ENCODE data around the gene ELL. TPM values are rescaled to one million over a fixed set of nuclear protein-coding genes. Genes with fewer than 3 reads are reported as not detected.

Gene ELL
- polyA plus RNA-seq, 1 of the 3 experiments (the other 2 are of a cell fraction), result 7.4 TPM

DNA sequence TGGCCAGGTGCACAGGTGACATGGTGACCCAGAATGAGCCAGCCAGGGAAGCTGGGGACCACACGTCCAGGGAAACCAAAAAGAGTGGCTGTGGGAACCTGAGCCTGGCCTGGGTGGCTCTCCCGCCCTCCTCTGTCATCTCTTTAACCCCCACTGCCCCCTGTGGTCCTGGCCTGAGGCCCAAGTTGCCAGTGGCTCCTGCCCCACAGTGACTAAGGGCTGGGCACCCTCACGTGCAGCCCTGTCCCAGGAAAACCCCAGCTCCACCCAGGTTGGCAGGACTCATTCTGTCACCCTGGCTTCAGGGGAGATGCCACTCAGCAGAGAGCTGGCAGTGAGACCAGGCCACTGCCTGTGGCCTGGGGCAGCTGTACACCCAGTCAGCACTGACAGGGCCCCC is 53.4 kb downstream of the ELL start (continued):
- TF ChIP-seq, protein P1, sequence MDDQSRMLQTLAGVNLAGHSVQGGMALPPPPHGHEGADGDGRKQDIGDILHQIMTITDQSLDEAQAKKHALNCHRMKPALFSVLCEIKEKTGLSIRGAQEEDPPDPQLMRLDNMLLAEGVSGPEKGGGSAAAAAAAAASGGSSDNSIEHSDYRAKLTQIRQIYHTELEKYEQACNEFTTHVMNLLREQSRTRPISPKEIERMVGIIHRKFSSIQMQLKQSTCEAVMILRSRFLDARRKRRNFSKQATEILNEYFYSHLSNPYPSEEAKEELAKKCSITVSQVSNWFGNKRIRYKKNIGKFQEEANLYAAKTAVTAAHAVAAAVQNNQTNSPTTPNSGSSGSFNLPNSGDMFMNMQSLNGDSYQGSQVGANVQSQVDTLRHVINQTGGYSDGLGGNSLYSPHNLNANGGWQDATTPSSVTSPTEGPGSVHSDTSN (IDR thresholded peaks at IDR 0.05), result no peak
- TF ChIP-seq SIN3A (IDR thresholded peaks at IDR 0.05; ENCODE audit: borderline replicate concordance, low read depth, low read length), result no peak
- TF ChIP-seq RAD21 (IDR thresholded peaks at IDR 0.05; ENCODE audit: low read length), result no peak
- TF ChIP-seq, protein P2, sequence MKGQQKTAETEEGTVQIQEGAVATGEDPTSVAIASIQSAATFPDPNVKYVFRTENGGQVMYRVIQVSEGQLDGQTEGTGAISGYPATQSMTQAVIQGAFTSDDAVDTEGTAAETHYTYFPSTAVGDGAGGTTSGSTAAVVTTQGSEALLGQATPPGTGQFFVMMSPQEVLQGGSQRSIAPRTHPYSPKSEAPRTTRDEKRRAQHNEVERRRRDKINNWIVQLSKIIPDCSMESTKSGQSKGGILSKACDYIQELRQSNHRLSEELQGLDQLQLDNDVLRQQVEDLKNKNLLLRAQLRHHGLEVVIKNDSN (IDR thresholded peaks at IDR 0.05; ENCODE audit: borderline replicate concordance, low read depth), result no peak

DNA sequence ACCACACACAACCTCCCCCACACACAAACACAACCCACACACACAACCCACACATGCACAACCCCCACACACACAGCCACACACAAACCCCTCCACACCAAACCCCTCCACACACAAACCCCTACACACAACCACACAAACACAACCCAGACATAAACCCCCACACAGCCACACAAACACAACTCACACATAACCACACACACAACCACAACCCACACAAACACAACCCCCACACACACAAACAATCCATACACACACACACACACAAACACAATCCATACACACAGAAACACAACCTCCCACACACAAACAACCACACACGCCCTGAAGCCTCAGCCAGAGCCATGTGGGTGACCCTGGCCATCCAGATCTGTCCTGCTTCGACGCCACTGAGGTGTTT is 53.9 kb downstream of the ELL start:
- no peaks in the 10 kb centered on the region for H3K27me3 ChIP-seq (ENCODE audit: insufficient read depth)
- H3K9ac ChIP-seq, result no peak overlapping the region
- peaks cover 34% of the 10 kb centered on the region for H4K20me1 ChIP-seq (ENCODE audit: insufficient read depth)
- no peak overlapping the region for H3K4me3 ChIP-seq (ENCODE audit: low read depth in 2 of 2, low read length in 1 of 2)
- ChIA-PET POLR2A (no interaction called here), CTCF (interaction anchor here (0.8 to 5.2 kb wide), 6 partner anchors 13 to 379 kb away, joined by 3 to 56 read pairs (median 18); partner anchors contain the start of gene REX1BD)
- H3K36me3 ChIP-seq (replicated peaks in 1 of 2; ENCODE audit: control insufficient read depth in 1 of 2, insufficient read depth in 2 of 2, low read length in 1 of 2), result no peaks in the 10 kb centered on the region
- no peak overlapping the region for H3K4me2 ChIP-seq
- H3F3A ChIP-seq (replicated peaks; ENCODE audit: insufficient read depth), result peaks cover 5% of the 10 kb centered on the region
- peaks cover 0 to 5% of the 10 kb centered on the region in 2 experiments; a peak in 1 of 4 replicates for H3K4me1 ChIP-seq (ENCODE audit: control insufficient read depth in 1 of 2, insufficient read depth in 2 of 2, low read depth in 1 of 2, low read length in 1 of 2)
- H3K27ac ChIP-seq (ENCODE audit: low read depth in 2 of 2, low read length in 1 of 2), result no peak overlapping the region
- DNase-seq, result no peak
- H2AFZ ChIP-seq (ENCODE audit: low read depth), result no peak overlapping the region
- no peaks in the 10 kb centered on the region for H3K9me3 ChIP-seq
- H3K79me2 ChIP-seq (ENCODE audit: insufficient read depth), result peaks cover 20% of the 10 kb centered on the region; the same call in 1 of the 2 replicates
- H3K9me2 ChIP-seq, result no peaks in the 10 kb centered on the region
- TF ChIP-seq SIN3A (IDR thresholded peaks at IDR 0.05; ENCODE audit: borderline replicate concordance, low read depth, low read length), result no peak
- no peak for TF ChIP-seq FOXM1 (IDR thresholded peaks at IDR 0.05; ENCODE audit: low read depth)
- no peak for TF ChIP-seq NRF1 (IDR thresholded peaks at IDR 0.05; ENCODE audit: low read depth, low read length)
- TF ChIP-seq, protein P3, sequence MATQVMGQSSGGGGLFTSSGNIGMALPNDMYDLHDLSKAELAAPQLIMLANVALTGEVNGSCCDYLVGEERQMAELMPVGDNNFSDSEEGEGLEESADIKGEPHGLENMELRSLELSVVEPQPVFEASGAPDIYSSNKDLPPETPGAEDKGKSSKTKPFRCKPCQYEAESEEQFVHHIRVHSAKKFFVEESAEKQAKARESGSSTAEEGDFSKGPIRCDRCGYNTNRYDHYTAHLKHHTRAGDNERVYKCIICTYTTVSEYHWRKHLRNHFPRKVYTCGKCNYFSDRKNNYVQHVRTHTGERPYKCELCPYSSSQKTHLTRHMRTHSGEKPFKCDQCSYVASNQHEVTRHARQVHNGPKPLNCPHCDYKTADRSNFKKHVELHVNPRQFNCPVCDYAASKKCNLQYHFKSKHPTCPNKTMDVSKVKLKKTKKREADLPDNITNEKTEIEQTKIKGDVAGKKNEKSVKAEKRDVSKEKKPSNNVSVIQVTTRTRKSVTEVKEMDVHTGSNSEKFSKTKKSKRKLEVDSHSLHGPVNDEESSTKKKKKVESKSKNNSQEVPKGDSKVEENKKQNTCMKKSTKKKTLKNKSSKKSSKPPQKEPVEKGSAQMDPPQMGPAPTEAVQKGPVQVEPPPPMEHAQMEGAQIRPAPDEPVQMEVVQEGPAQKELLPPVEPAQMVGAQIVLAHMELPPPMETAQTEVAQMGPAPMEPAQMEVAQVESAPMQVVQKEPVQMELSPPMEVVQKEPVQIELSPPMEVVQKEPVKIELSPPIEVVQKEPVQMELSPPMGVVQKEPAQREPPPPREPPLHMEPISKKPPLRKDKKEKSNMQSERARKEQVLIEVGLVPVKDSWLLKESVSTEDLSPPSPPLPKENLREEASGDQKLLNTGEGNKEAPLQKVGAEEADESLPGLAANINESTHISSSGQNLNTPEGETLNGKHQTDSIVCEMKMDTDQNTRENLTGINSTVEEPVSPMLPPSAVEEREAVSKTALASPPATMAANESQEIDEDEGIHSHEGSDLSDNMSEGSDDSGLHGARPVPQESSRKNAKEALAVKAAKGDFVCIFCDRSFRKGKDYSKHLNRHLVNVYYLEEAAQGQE (IDR thresholded peaks at IDR 0.05; ENCODE audit: low read depth, low read length), result no peak
- no peak for TF ChIP-seq GATA2 (CRISPR knock-in tag; IDR thresholded peaks at IDR 0.05)
- TF ChIP-seq NFIC (IDR thresholded peaks at IDR 0.05; ENCODE audit: borderline replicate concordance), result no peak
- TF ChIP-seq JUND (IDR thresholded peaks at IDR 0.05), result no peak
- TF ChIP-seq, protein P4, sequence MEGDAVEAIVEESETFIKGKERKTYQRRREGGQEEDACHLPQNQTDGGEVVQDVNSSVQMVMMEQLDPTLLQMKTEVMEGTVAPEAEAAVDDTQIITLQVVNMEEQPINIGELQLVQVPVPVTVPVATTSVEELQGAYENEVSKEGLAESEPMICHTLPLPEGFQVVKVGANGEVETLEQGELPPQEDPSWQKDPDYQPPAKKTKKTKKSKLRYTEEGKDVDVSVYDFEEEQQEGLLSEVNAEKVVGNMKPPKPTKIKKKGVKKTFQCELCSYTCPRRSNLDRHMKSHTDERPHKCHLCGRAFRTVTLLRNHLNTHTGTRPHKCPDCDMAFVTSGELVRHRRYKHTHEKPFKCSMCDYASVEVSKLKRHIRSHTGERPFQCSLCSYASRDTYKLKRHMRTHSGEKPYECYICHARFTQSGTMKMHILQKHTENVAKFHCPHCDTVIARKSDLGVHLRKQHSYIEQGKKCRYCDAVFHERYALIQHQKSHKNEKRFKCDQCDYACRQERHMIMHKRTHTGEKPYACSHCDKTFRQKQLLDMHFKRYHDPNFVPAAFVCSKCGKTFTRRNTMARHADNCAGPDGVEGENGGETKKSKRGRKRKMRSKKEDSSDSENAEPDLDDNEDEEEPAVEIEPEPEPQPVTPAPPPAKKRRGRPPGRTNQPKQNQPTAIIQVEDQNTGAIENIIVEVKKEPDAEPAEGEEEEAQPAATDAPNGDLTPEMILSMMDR (IDR thresholded peaks at IDR 0.05), result no peak
- no peak for TF ChIP-seq MXI1 (IDR thresholded peaks at IDR 0.05; ENCODE audit: low read depth, low read length)
- TF ChIP-seq FOXJ3 (CRISPR knock-in tag; IDR thresholded peaks at IDR 0.05), result no peak
- no peak for TF ChIP-seq FOSL2 (IDR thresholded peaks at IDR 0.05; ENCODE audit: borderline replicate concordance, low read depth)
- no peak for TF ChIP-seq TEAD4 (IDR thresholded peaks at IDR 0.05; ENCODE audit: borderline replicate concordance, insufficient read depth)
- TF ChIP-seq POLR2AphosphoS5 (IDR thresholded peaks at IDR 0.05; ENCODE audit: low read depth, low read length), result no peak
- TF ChIP-seq, protein P5, sequence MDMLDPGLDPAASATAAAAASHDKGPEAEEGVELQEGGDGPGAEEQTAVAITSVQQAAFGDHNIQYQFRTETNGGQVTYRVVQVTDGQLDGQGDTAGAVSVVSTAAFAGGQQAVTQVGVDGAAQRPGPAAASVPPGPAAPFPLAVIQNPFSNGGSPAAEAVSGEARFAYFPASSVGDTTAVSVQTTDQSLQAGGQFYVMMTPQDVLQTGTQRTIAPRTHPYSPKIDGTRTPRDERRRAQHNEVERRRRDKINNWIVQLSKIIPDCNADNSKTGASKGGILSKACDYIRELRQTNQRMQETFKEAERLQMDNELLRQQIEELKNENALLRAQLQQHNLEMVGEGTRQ (IDR thresholded peaks at IDR 0.05; ENCODE audit: borderline replicate concordance, low read depth, low read length), result no peak
- TF ChIP-seq TCF12 (IDR thresholded peaks at IDR 0.05), result no peak
- TF ChIP-seq, protein P2 (IDR thresholded peaks at IDR 0.05; ENCODE audit: borderline replicate concordance, low read depth), result no peak
- TF ChIP-seq RCOR1 (IDR thresholded peaks at IDR 0.05; ENCODE audit: low read length), result no peak
- TF ChIP-seq GABPA (IDR thresholded peaks at IDR 0.05; ENCODE audit: low read depth), result no peak
- 98% methylated on average over 3 of the region's 3 CpGs for WGBS (ENCODE audit: low lambda C conversion rate)
